ENCODE data around the gene SETDB2. TPM values are rescaled to one million over a fixed set of nuclear protein-coding genes. Genes with fewer than 3 reads are reported as not detected.

The SETDB2 gene
- total and polyA plus RNA-seq, 10 of the 15 experiments (the other 5 are each of a cell fraction or from before 2014, with no cell fraction given): 1.2 to 10.0 (median 7.4) TPM

DNA sequence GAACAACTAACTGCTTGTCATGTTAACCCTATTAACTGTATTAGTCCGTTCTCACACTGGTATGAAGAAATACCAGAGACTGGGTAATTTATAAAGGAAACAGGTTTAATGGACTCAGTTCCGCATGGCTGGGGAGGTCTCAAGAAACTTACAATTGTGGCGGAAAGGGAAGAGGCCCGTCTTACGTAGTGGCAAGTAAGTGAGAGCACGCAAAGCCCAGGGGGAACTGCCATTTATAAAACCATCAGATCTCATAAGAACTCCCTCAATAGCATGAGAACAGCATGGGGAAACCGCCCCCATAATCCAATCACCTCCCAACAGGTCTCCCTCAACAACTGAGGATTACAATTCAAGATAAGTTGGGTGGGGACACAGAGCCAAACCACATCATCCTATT, 86.4 kb downstream of the SETDB2 start:
- no peaks in the 10 kb centered on the region for H3K79me2 ChIP-seq (ENCODE audit: control insufficient read depth, insufficient read depth, low read length)
- FAIRE-seq (no peak), DNase-seq (ENCODE audit: low read depth, low spot score) (no peak), ATAC-seq (peak; percentile 90)
- no peak overlapping the region for H3K9ac ChIP-seq (ENCODE audit: control insufficient read depth, insufficient read depth, low read length)
- intact Hi-C loops (cut with micrococcal nuclease; ENCODE audit: unreplicated experiment) (no loop called here), in situ Hi-C loops (cut with MboI) (no loop called here)
- H3K27me3 ChIP-seq (replicated peaks in 1 of 2; ENCODE audit: control insufficient read depth in 2 of 2, insufficient read depth in 2 of 2, low read length in 1 of 2): no peaks in the 10 kb centered on the region
- peak overlapping the region; percentile 30; the same call in 1 of the 2 replicates for H3K4me2 ChIP-seq (ENCODE audit: control insufficient read depth, insufficient read depth)
- peaks cover 16% of the 10 kb centered on the region for H3K4me1 ChIP-seq (ENCODE audit: control insufficient read depth, insufficient read depth, low read length)
- peaks cover 0 to 9% of the 10 kb centered on the region in 2 experiments; a peak in 2 of 4 replicates for H3K36me3 ChIP-seq (ENCODE audit: control insufficient read depth in 2 of 2, insufficient read depth in 2 of 2, low read length in 1 of 2)
- POLR2A ChIA-PET: no interaction called here
- CTCF ChIA-PET: interaction anchor here (0.6 to 0.7 kb wide), 3 partner anchors 44 to 170 kb away, joined by 3 read pairs; no protein-coding TSS in a partner anchor
- H3K27ac ChIP-seq (ENCODE audit: control insufficient read depth, insufficient read depth): peak overlapping the region; percentile 43
- SMC1A ChIA-PET (ENCODE audit: uncharacterized antibody, unreplicated experiment): interaction anchor here (0.7 to 1.0 kb wide), 3 partner anchors 9 to 329 kb away, joined by 3 to 4 read pairs (median 3); no protein-coding TSS in a partner anchor
- H4K20me1 ChIP-seq (ENCODE audit: control insufficient read depth, insufficient read depth): no peaks in the 10 kb centered on the region
- TF ChIP-seq CREM (IDR thresholded peaks at IDR 0.05; ENCODE audit: low read depth): peak; percentile 54; the same call in 1 of the 2 replicates
- TF ChIP-seq MYB (IDR thresholded peaks at IDR 0.05; ENCODE audit: borderline replicate concordance, low read depth, low read length): no peak
- 0 out of 2 replicates have a peak, but pooled peaks have one; percentile 7 for TF ChIP-seq JUNB (IDR thresholded peaks at IDR 0.05)
- TF ChIP-seq NFIC (IDR thresholded peaks at IDR 0.05; ENCODE audit: low read depth, low read length): peak; percentile 25; the same call in 1 of the 2 replicates
- 0 out of 2 replicates have a peak, but pooled peaks have one; percentile 15 for TF ChIP-seq EED (IDR thresholded peaks at IDR 0.05; ENCODE audit: low read depth)
- 0 out of 2 replicates have a peak, but pooled peaks have one; percentile 30 for TF ChIP-seq YY1 (IDR thresholded peaks at IDR 0.05; ENCODE audit: low read depth, low read length)
- TF ChIP-seq PAX5 (IDR thresholded peaks at IDR 0.05; ENCODE audit: borderline replicate concordance, low read depth, low read length): peak; percentile 71; the same call in 1 of the 2 replicates
- 0 out of 4 replicates have a peak, but pooled peaks of 1 of the 2 experiments have one; percentile 22 for TF ChIP-seq ETV6 (conservative IDR thresholded peaks at IDR 0.05 in 1 of 2, IDR thresholded peaks at IDR 0.05 in 1 of 2; ENCODE audit: borderline replicate concordance in 1 of 2, low read depth in 1 of 2)
- peak; percentile 40; the same call in 1 of the 2 replicates for TF ChIP-seq SPI1 (IDR thresholded peaks at IDR 0.05; ENCODE audit: borderline replicate concordance, insufficient read depth, low read depth, low read length)
- no peak for TF ChIP-seq MEF2B (IDR thresholded peaks at IDR 0.05; ENCODE audit: partially characterized antibody, poor library complexity, severe bottlenecking)
- no peak for TF ChIP-seq E4F1 (IDR thresholded peaks at IDR 0.05; ENCODE audit: borderline replicate concordance, partially characterized antibody)
- no peak for TF ChIP-seq SIN3A (IDR thresholded peaks at IDR 0.05; ENCODE audit: low read depth, low read length)
- TF ChIP-seq RUNX3 (IDR thresholded peaks at IDR 0.05; ENCODE audit: low read length): peak; percentile 48
- 0% methylated on average over 7 of the region's 7 CpGs for WGBS (ENCODE audit: insufficient coverage, insufficient replicate concordance, low lambda C conversion rate, missing lambda C conversion rate)
- no peak overlapping the region for H3K4me3 ChIP-seq
- RAD21 ChIA-PET (ENCODE audit: unreplicated experiment): no interaction called here
- no TSS peak for BruUV-seq (replicated peaks)
- peak overlapping the region; percentile 3 for H2AFZ ChIP-seq (ENCODE audit: control insufficient read depth, low read depth, low read length)
- H3K9me3 ChIP-seq (replicated peaks; ENCODE audit: control insufficient read depth, insufficient read depth, low read length): no peaks in the 10 kb centered on the region

All from GM12878 (cell line).